GM19351 (cell line): ENCODE data around the gene KLK12.

Experiments
- ATAC-seq: cut with Tn5 transposase; IDR thresholded peaks from one replicate; pipeline ENCODE4 v1.9.1; 2021; ENCODE audit warnings: mild to moderate bottlenecking, moderate library complexity; ENCODE audit not compliant: unreplicated experiment

KLK12 gene

GRCh38 chr19:51034704-51035103, at the start of gene KLK12:
KLK12 (minus strand) TSS chr19:51035002; CDS start chr19:51034621, 381 bp downstream.
- no peak for ATAC-seq

- no peak for ATAC-seq
Measured at GRCh38 chr19:51084505-51084904, 49.7 kb upstream of the KLK12 start.

GRCh38 chr19:51083783-51084182, 49.0 kb upstream of the KLK12 start:
- ATAC-seq: no peak

GRCh38 chr19:51083181-51083580, 48.4 kb upstream of the KLK12 start:
- ATAC-seq: no peak

GRCh38 chr19:51082611-51083010, 47.8 kb upstream of the KLK12 start, which contains the start of gene KLK14:
KLK14 (minus strand) TSS chr19:51082887; CDS start chr19:51082614, 273 bp downstream.
- ATAC-seq: no peak

GRCh38 chr19:51081476-51081875, 46.7 kb upstream of the KLK12 start:
- no peak for ATAC-seq

GRCh38 chr19:51079481-51080110, 44.8 kb upstream of the KLK12 start:
- ATAC-seq: no peak

- no peak for ATAC-seq
Measured at GRCh38 chr19:51078731-51079130, 43.9 kb upstream of the KLK12 start.

GRCh38 chr19:51078104-51078503, 43.3 kb upstream of the KLK12 start:
- no peak for ATAC-seq

GRCh38 chr19:51076631-51077213, 41.9 kb upstream of the KLK12 start:
- ATAC-seq: no peak

GRCh38 chr19:51075998-51076397, 41.2 kb upstream of the KLK12 start:
- ATAC-seq: no peak

- no peak for ATAC-seq
Measured at GRCh38 chr19:51071095-51071405, 36.2 kb upstream of the KLK12 start.

GRCh38 chr19:51070334-51071094, 35.7 kb upstream of the KLK12 start:
- no peak for ATAC-seq

GRCh38 chr19:51066393-51067186, 31.8 kb upstream of the KLK12 start:
- no peak for ATAC-seq

- no peak for ATAC-seq
Measured at GRCh38 chr19:51065221-51065960, 30.6 kb upstream of the KLK12 start.

- ATAC-seq: no peak
Measured at GRCh38 chr19:51064534-51065220, 29.9 kb upstream of the KLK12 start, which contains the start of gene KLK13. KLK13 (minus strand) TSS chr19:51065092; CDS start chr19:51065067, 25 bp downstream.

- ATAC-seq: no peak
Measured at GRCh38 chr19:51063664-51064063, 28.9 kb upstream of the KLK12 start.

GRCh38 chr19:51060973-51061372, 26.2 kb upstream of the KLK12 start:
- no peak for ATAC-seq

GRCh38 chr19:51060336-51060735, 25.5 kb upstream of the KLK12 start:
- ATAC-seq: no peak

GRCh38 chr19:51059715-51060114, 24.9 kb upstream of the KLK12 start:
- ATAC-seq: no peak
